HepG2 (cell line): ENCODE data around the gene GHSR. TPM values are rescaled to one million over a fixed set of nuclear protein-coding genes. Genes with fewer than 3 reads are reported as not detected.

ENCODE experiments used
- ATAC-seq: fragments of 200-7000 bp; cut with Tn5 transposase; 3 replicates; pipeline ENCODE4 v1.9.1; 2020; ENCODE audit warnings: mild to moderate bottlenecking, moderate library complexity
- BruUV-seq: library from RNA; stranded (reverse); fragments of 400-500 nt; replicated peaks from 2 replicates; lab custom pipeline; 2021; lab: Mats Ljungman, UMichigan
- CTCF ChIA-PET: fragments of 300-600 bp; formaldehyde crosslinking; extraction: SDS; loops from one replicate; lab custom pipeline; 2021; ENCODE audit warnings: low total read pairs, inconsistent platforms, low intra/inter-chr PET ratio; lab: Yijun Ruan, JAX
- POLR2A ChIA-PET: fragments of 350-600 bp; sonication (Branson Sonifier 250); formaldehyde crosslinking; loops from one replicate; lab custom pipeline; 2020; ENCODE audit warnings: antibody characterized with exemption, inconsistent platforms; lab: Yijun Ruan, JAX
- DNase-seq: peaks from one replicate; pipeline ENCODE4 v3.0.0-alpha.2; 2015; ENCODE audit warnings: low spot score
- FAIRE-seq: peaks from 3 replicates; lab custom pipeline; 2011; peaks lifted over from hg19 to GRCh38; lab: Jason Lieb, UNC
- H2AFZ ChIP-seq: one replicate; pipeline ENCODE4 v1.6.1; 2011; ENCODE audit warnings: low read length, inconsistent platforms
- H3K27ac ChIP-seq: fragments of 300-600 bp; 3 replicates; pipeline ENCODE4 v1.8.0; 2011; ENCODE audit warnings: mixed run types, mild to moderate bottlenecking, mixed read lengths, low read length, inconsistent platforms; ENCODE audit not compliant: insufficient read depth; ENCODE audit errors: extremely low read length
- H3K27me3 ChIP-seq, 2 experiments: fragments of 200-600 bp in 1 of 2; 2 replicates in 1 of 2; 3 replicates in 1 of 2; pipeline versions ENCODE4 v1.6.0 to v1.8.0; 2011; ENCODE audit warnings: low read length in 2 of 2, mild to moderate bottlenecking in 2 of 2, moderate library complexity in 2 of 2, inconsistent platforms in 1 of 2; ENCODE audit not compliant: insufficient read depth in 2 of 2, control insufficient read depth in 1 of 2
- H3K36me3 ChIP-seq, 2 experiments: fragments of 200-600 bp in 1 of 2; replicated peaks in 1 of 2; 2 replicates in 1 of 2; 3 replicates in 1 of 2; pipeline versions ENCODE4 v1.5.1 to v1.8.0; 2011; ENCODE audit warnings: low read length in 2 of 2, inconsistent platforms in 1 of 2; ENCODE audit not compliant: insufficient read depth in 2 of 2, control insufficient read depth in 1 of 2
- H3K4me1 ChIP-seq: 2 replicates; pipeline ENCODE4 v1.5.1; 2012; ENCODE audit warnings: low read length, inconsistent platforms; ENCODE audit not compliant: insufficient read depth
- H3K4me2 ChIP-seq: 2 replicates; pipeline ENCODE4 v1.6.0; 2011; ENCODE audit warnings: low read depth, low read length, inconsistent platforms
- H3K4me3 ChIP-seq, 3 experiments: fragments of 200-600 bp in 1 of 3; sonication (generic), shearing (Covaris generic) in 1 of 3; replicated peaks in 1 of 3; 2 replicates each; pipeline ENCODE4 v1.5.1; 2011 to 2016; ENCODE audit warnings: low read length in 3 of 3, inconsistent platforms in 2 of 3, low read depth in 2 of 3, mild to moderate bottlenecking in 2 of 3, control low read depth in 1 of 3, mixed read lengths in 1 of 3; ENCODE audit not compliant: insufficient read depth in 1 of 3
- H3K79me2 ChIP-seq: one replicate; pipeline ENCODE4 v1.6.1; 2011; ENCODE audit warnings: low read length, inconsistent platforms; ENCODE audit not compliant: insufficient read depth
- H3K9ac ChIP-seq: 2 replicates; pipeline ENCODE4 v1.6.0; 2011; ENCODE audit warnings: mild to moderate bottlenecking, low read depth, low read length, inconsistent platforms; ENCODE audit not compliant: insufficient read depth
- H3K9me3 ChIP-seq: 2 replicates; pipeline ENCODE4 v1.5.1; 2012; ENCODE audit warnings: mild to moderate bottlenecking, low read length
- H4K20me1 ChIP-seq: 2 replicates; pipeline ENCODE4 v1.6.0; 2011; ENCODE audit warnings: inconsistent platforms, mild to moderate bottlenecking, low read length, moderate library complexity; ENCODE audit not compliant: insufficient read depth
- AKAP8 ChIP-seq: sonication (generic); formaldehyde crosslinking; IDR thresholded peaks from 2 replicates; pipeline ENCODE4 v1.5.1; 2020; ENCODE audit warnings: mild to moderate bottlenecking, missing genetic modification reagents
- ARHGAP35 ChIP-seq: sonication (generic); formaldehyde crosslinking; IDR thresholded peaks from 2 replicates; pipeline ENCODE4 v1.9.0; 2022; ENCODE audit warnings: mild to moderate bottlenecking, inconsistent platforms, moderate library complexity, missing genetic modification reagents, borderline replicate concordance
- BRCA1 ChIP-seq: sonication (generic); formaldehyde crosslinking; IDR thresholded peaks from 2 replicates; pipeline ENCODE4 v1.4.0; 2020; ENCODE audit warnings: missing genetic modification reagents
- CCDC6 ChIP-seq: sonication (generic); formaldehyde crosslinking; IDR thresholded peaks from 2 replicates; pipeline ENCODE4 v1.8.1; 2022; ENCODE audit warnings: mild to moderate bottlenecking, missing genetic modification reagents, moderate library complexity
- KDM1A ChIP-seq: IDR thresholded peaks from 2 replicates; pipeline ENCODE4 v1.6.1; 2016; ENCODE audit warnings: missing compliant biosample characterization
- KMT2B ChIP-seq: IDR thresholded peaks from 2 replicates; pipeline ENCODE4 v1.6.1; 2016; ENCODE audit warnings: missing genetic modification reagents, missing compliant biosample characterization
- MLX ChIP-seq: IDR thresholded peaks from 2 replicates; pipeline ENCODE4 v1.6.1; 2016
- NR2F6 ChIP-seq, 2 experiments: IDR thresholded peaks; 2 replicates each; pipeline ENCODE4 v1.6.1; 2016; ENCODE audit warnings: antibody characterized with exemption in 1 of 2, mild to moderate bottlenecking in 1 of 2
- RFX3 ChIP-seq: IDR thresholded peaks from 2 replicates; pipeline ENCODE4 v1.6.1; 2016; ENCODE audit warnings: missing biosample characterization, missing genetic modification reagents
- THRA ChIP-seq: sonication (generic); formaldehyde crosslinking; IDR thresholded peaks from 2 replicates; pipeline ENCODE4 v1.4.0; 2020; ENCODE audit warnings: missing genetic modification reagents, borderline replicate concordance
- ZBTB2 ChIP-seq: sonication (generic); formaldehyde crosslinking; IDR thresholded peaks from 2 replicates; pipeline ENCODE4 v1.8.0; 2022; ENCODE audit warnings: low read depth, missing genetic modification reagents
- ZKSCAN1 ChIP-seq: fragments of 150-350 bp; IDR thresholded peaks from 2 replicates; pipeline ENCODE4 v1.6.1; 2014; ENCODE audit warnings: low read length
- ZNF546 ChIP-seq: sonication (generic); formaldehyde crosslinking; conservative IDR thresholded peaks from 2 replicates; pipeline ENCODE4 v1.8.1; 2023; ENCODE audit warnings: mild to moderate bottlenecking, missing genetic modification reagents
- ZNF547 ChIP-seq: sonication (generic); formaldehyde crosslinking; IDR thresholded peaks from 2 replicates; pipeline ENCODE4 v1.5.1; 2020; ENCODE audit warnings: mild to moderate bottlenecking, missing genetic modification reagents
- ZNF674 ChIP-seq: sonication (generic); formaldehyde crosslinking; IDR thresholded peaks from 2 replicates; pipeline ENCODE4 v1.5.0; 2020; ENCODE audit warnings: low read depth, mild to moderate bottlenecking, missing genetic modification reagents
- ZNF841 ChIP-seq: sonication (generic); formaldehyde crosslinking; IDR thresholded peaks from 2 replicates; pipeline ENCODE4 v1.8.1; 2023; ENCODE audit warnings: missing genetic modification reagents, borderline replicate concordance
- WGBS: methylation state at CpG from one replicate; pipeline ENCODE4 v1.1.6; 2017; ENCODE audit warnings: low lambda C conversion rate; 5-methylcytosine and 5-hydroxymethylcytosine counted together
- in situ Hi-C: cut with HindIII; loops from 2 replicates; pipeline ENCODE4 v1.10.0; 2017; ENCODE audit warnings: low pct_unique_long_range_greater_than_20kb; ENCODE audit not compliant: extremely low pct_ligation_motif_present
- intact Hi-C: fragments of 100-400 bp; cut with micrococcal nuclease; formaldehyde crosslinking; loops from one replicate; pipeline ENCODE4 v1.10.0; 2022; ENCODE audit not compliant: unreplicated experiment
- polyA plus RNA-seq, 8 experiments: library from polyadenylated mRNA; depleted of rRNA in 3 of 8; stranded (reverse) in 7 of 8; unstranded in 1 of 8; fragments of >200 nt; fragmentation: Illumina TruSeq in 4 of 8; extraction: Trizol in 4 of 8; gene quantifications; 2 replicates each; pipeline versions ENCODE4 v1.2.1 to v1.2.3, GENCODE V29; 2011 to 2016; ENCODE audit warnings: low read depth in 4 of 8, missing spikeins in 1 of 8, mixed read lengths in 1 of 8; ENCODE audit not compliant: insufficient read depth in 1 of 8
- total RNA-seq, 5 experiments: library from RNA; depleted of rRNA; stranded (reverse); fragments of >200 nt; fragmentation: Illumina TruSeq; extraction: Trizol; gene quantifications; 2 replicates each; pipeline ENCODE4 v1.2.3, GENCODE V29; 2016; ENCODE audit warnings: low read depth in 1 of 5
- TF ChIP-seq, protein P1 (sequence below): sonication (generic); formaldehyde crosslinking; IDR thresholded peaks from 2 replicates; pipeline ENCODE4 v1.4.0; 2020; ENCODE audit warnings: missing genetic modification reagents; ENCODE audit errors: not compliant biosample characterization

GHSR gene
- total and polyA plus RNA-seq, 2 of the 13 experiments (the other 11 are each of a cell fraction or from before 2014, with no cell fraction given), result not detected

DNA sequence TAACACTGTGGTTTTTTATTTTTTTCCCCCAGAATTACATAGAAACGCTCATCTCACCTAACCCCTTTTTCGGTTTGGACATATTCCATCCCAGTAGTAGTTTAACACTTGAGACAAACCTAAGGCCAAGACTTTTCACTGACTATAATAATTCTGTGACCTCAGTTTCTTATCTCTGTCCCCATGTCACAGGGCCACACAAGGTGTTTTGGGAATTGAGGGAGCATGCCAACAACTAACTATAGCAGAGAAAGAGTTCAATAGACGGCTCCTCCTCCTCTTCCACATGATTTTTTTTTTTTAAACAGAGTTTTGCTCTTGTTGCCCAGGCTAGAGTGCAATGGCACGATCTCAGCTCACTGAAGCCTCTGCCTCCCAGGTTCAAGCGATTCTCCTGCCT is 27.4 kb upstream of the GHSR start (continued):
- TF ChIP-seq NR2F6 (IDR thresholded peaks at IDR 0.05) (no peak), NR2F6 (CRISPR knock-in tag; IDR thresholded peaks at IDR 0.05) (no peak), BRCA1 (no peak)

- no peaks in the 10 kb centered on the region for H4K20me1 ChIP-seq
- FAIRE-seq (no peak), DNase-seq (no peak), ATAC-seq (no peak)
- intact Hi-C loops (no loop called here), in situ Hi-C loops (no loop called here)
- peaks cover 0 to 5% of the 10 kb centered on the region in 2 experiments; a peak in 1 of 5 replicates for H3K27me3 ChIP-seq
- CTCF ChIA-PET, result no interaction called here
- no peak overlapping the region for H3K27ac ChIP-seq
- no peak for TF ChIP-seq ZNF841 (CRISPR knock-in tag)
- TF ChIP-seq KDM1A (CRISPR knock-in tag), result no peak
- no peak for TF ChIP-seq ZBTB2 (CRISPR knock-in tag)
- no peak for TF ChIP-seq KMT2B (CRISPR knock-in tag)
- TF ChIP-seq AKAP8 (CRISPR knock-in tag), result no peak
- no peak for TF ChIP-seq ZNF674 (CRISPR knock-in tag)
- TF ChIP-seq MLX, result no peak
- TF ChIP-seq THRA (CRISPR knock-in tag), result no peak
- TF ChIP-seq ZNF546 (CRISPR knock-in tag), result no peak
- TF ChIP-seq CCDC6 (CRISPR knock-in tag), result no peak
- no peak for TF ChIP-seq ARHGAP35
- TF ChIP-seq ZNF547 (CRISPR knock-in tag), result no peak
- no peak for TF ChIP-seq ZKSCAN1
- TF ChIP-seq, protein P1, sequence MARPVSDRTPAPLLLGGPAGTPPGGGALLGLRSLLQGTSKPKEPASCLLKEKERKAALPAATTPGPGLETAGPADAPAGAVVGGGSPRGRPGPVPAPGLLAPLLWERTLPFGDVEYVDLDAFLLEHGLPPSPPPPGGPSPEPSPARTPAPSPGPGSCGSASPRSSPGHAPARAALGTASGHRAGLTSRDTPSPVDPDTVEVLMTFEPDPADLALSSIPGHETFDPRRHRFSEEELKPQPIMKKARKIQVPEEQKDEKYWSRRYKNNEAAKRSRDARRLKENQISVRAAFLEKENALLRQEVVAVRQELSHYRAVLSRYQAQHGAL (CRISPR knock-in tag), result no peak
- no peak for TF ChIP-seq RFX3
- POLR2A ChIA-PET, result no interaction called here
- BruUV-seq, result no TSS peak
- H3K4me2 ChIP-seq, result no peak overlapping the region
- H3K79me2 ChIP-seq, result no peaks in the 10 kb centered on the region
- H3K36me3 ChIP-seq, result no peaks in the 10 kb centered on the region
- no peak overlapping the region for H2AFZ ChIP-seq
- no peak overlapping the region for H3K9ac ChIP-seq
- no peak overlapping the region for H3K4me3 ChIP-seq
- no peaks in the 10 kb centered on the region for H3K9me3 ChIP-seq
- WGBS, result 0% methylated on average over 1 of the region's 1 CpG
- peaks cover 7% of the 10 kb centered on the region for H3K4me1 ChIP-seq
Observed at GRCh38 chr3:172471903-172472302, 23.6 kb upstream of the GHSR start.
